HS-5 (cell line): ENCODE measurements around the gene SMYD1.

ENCODE experiments used
- DNase-seq: peaks from one replicate; pipeline ENCODE4 v3.0.0-alpha.2; 2012; ENCODE audit warnings: low read depth

Gene SMYD1

GRCh38 chr2:88122141-88122884 is 54.7 kb downstream of the SMYD1 start:
- DNase-seq, result no peak

GRCh38 chr2:88123164-88123974 is 55.7 kb downstream of the SMYD1 start:
- no peak for DNase-seq

GRCh38 chr2:88123975-88124917 is 56.6 kb downstream of the SMYD1 start:
- no peak for DNase-seq

- no peak for DNase-seq
These were observed 57.8 kb downstream of the SMYD1 start for GRCh38 chr2:88125344-88125923.

- no peak for DNase-seq
These were observed 58.5 kb downstream of the SMYD1 start for GRCh38 chr2:88125924-88126771.

GRCh38 chr2:88126772-88127637 is 59.4 kb downstream of the SMYD1 start:
- no peak for DNase-seq

GRCh38 chr2:88127638-88127887 is 59.9 kb downstream of the SMYD1 start:
- no peak for DNase-seq

- DNase-seq, result no peak
These were observed 60.4 kb downstream of the SMYD1 start, which contains the start of gene FABP1 for GRCh38 chr2:88127888-88128653. Gene FABP1, minus strand, starts transcription at chr2:88128062. Its CDS starts 45 bp downstream, at chr2:88128017.

- DNase-seq, result no peak
These were observed 61.2 kb downstream of the SMYD1 start for GRCh38 chr2:88128654-88129312.

- DNase-seq, result no peak
These were observed 61.8 kb downstream of the SMYD1 start for GRCh38 chr2:88129313-88129959.

- no peak for DNase-seq
These were observed 63.8 kb downstream of the SMYD1 start for GRCh38 chr2:88131201-88131998.

- DNase-seq, result no peak
These were observed 64.4 kb downstream of the SMYD1 start for GRCh38 chr2:88131999-88132368.

GRCh38 chr2:88133875-88134274 is 66.2 kb downstream of the SMYD1 start:
- DNase-seq, result no peak

- DNase-seq, result no peak
These were observed 69.2 kb downstream of the SMYD1 start for GRCh38 chr2:88136817-88137216.

- no peak for DNase-seq
These were observed 70.2 kb downstream of the SMYD1 start for GRCh38 chr2:88137833-88138232.

- no peak for DNase-seq
These were observed 71.6 kb downstream of the SMYD1 start for GRCh38 chr2:88139203-88139702.

GRCh38 chr2:88139804-88140203 is 72.2 kb downstream of the SMYD1 start:
- no peak for DNase-seq
